Lower lobe of right lung (tissue), 2 donors: ENCODE results near the gene BLACAT1. TPM values are rescaled to one million over a fixed set of nuclear protein-coding genes. Genes with fewer than 3 reads are reported as not detected.

Experiments
- ATAC-seq, 2 donors: fragments of 200-7000 bp; cut with Tn5 transposase; one replicate each; pipeline ENCODE4 v1.9.1; 2020 to 2022; ENCODE audit warnings: mild to moderate bottlenecking in 2 of 2, moderate library complexity in 2 of 2
- DNase-seq: peaks from one replicate; pipeline ENCODE4 v3.0.0-alpha.2; 2020
- H3K27ac ChIP-seq: fragments of 200-600 bp; one replicate; pipeline ENCODE4 v1.8.0; 2022
- H3K27me3 ChIP-seq: fragments of 200-600 bp; one replicate; pipeline ENCODE4 v1.8.0; 2022; ENCODE audit warnings: low read depth
- H3K36me3 ChIP-seq: fragments of 200-600 bp; one replicate; pipeline ENCODE4 v1.8.0; 2022; ENCODE audit warnings: mild to moderate bottlenecking
- H3K4me1 ChIP-seq: fragments of 200-600 bp; one replicate; pipeline ENCODE4 v1.8.0; 2022
- H3K4me3 ChIP-seq: fragments of 200-600 bp; one replicate; pipeline ENCODE4 v1.8.0; 2022; ENCODE audit warnings: mild to moderate bottlenecking
- H3K9me3 ChIP-seq: fragments of 200-600 bp; one replicate; pipeline ENCODE4 v1.8.0; 2022
- intact Hi-C: fragments of 100-400 bp; cut with DNase I; formaldehyde crosslinking; loops from one replicate; pipeline ENCODE4 v1.11.0; 2022
- total RNA-seq: library from RNA; stranded (reverse); fragmentation: NEBNext Ultra II Directional; extraction: Animal tissue kit (Norgen Biotek cat#: 25700); gene quantifications from one replicate; pipeline ENCODE4 v1.2.1, GENCODE V29; 2021
- TF ChIP-seq, protein P1 (sequence below): fragments of 200-600 bp; IDR thresholded peaks from one replicate; pipeline ENCODE4 v1.8.0; 2022; ENCODE audit warnings: antibody characterized with exemption, mild to moderate bottlenecking
- donor health status: DM: no; HTN: yes; CAD: no; lungs with severe emphysema.

Gene BLACAT1
- total RNA-seq, 1 donor from 2014 or later = 1.0 TPM

DNA sequence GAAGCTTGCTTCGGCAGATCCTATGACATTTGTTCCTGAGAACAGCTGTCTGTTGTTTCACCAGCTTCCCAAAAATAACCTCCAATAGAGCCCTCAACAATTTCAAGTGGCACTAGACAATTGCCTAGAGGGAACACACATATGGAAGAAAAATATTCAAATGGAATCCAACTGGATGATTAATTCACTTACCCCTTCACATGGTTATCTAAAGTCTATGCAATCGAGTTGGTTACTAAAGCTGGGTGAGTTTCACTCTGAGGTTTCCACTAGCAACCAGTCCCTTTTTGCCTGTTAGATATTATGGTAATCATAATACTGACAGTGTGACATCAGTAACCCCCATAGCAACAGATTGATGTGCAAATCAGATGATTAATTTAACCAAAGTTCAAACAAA lies 34.0 kb downstream of the BLACAT1 start, which contains the start of gene LEMD1:
LEMD1 (minus strand) TSS at position 259 of the 400 bp plus-strand sequence. CDS start 1,520 bp downstream, outside the sequence.
- TF ChIP-seq, protein P1, sequence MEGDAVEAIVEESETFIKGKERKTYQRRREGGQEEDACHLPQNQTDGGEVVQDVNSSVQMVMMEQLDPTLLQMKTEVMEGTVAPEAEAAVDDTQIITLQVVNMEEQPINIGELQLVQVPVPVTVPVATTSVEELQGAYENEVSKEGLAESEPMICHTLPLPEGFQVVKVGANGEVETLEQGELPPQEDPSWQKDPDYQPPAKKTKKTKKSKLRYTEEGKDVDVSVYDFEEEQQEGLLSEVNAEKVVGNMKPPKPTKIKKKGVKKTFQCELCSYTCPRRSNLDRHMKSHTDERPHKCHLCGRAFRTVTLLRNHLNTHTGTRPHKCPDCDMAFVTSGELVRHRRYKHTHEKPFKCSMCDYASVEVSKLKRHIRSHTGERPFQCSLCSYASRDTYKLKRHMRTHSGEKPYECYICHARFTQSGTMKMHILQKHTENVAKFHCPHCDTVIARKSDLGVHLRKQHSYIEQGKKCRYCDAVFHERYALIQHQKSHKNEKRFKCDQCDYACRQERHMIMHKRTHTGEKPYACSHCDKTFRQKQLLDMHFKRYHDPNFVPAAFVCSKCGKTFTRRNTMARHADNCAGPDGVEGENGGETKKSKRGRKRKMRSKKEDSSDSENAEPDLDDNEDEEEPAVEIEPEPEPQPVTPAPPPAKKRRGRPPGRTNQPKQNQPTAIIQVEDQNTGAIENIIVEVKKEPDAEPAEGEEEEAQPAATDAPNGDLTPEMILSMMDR = no peak
- DNase-seq = no peak
- no peaks in the 10 kb centered on the region for H3K36me3 ChIP-seq
- H3K27ac ChIP-seq = no peak within 1 kb of the TSS
- intact Hi-C loops = no loop called here
- ATAC-seq = peak; percentile 42 to 65
- no peaks in the 10 kb centered on the region for H3K9me3 ChIP-seq
- no peak within 1 kb of the TSS for H3K4me3 ChIP-seq
- no peaks in the 10 kb centered on the region for H3K27me3 ChIP-seq
- no peaks in the 10 kb centered on the region for H3K4me1 ChIP-seq

DNA sequence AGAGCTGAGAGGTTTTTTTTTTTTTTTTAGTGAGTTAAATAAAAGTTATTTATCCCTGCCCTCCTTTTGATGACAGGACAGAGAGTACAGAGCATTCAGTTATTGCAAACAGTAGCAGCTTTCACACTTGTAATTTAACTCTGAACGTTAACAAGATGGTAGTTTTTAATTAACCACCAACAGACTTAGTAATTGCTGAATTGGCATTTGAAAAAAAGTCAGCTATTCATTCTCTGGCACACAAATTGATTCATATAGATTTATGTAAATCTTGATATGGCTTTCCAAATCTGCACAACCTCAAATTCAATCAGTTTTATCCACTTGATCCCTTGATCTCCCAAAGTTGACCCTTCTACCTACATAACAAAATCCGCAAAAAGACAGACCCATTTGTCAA lies 34.9 kb downstream of the BLACAT1 start:
- Histone ChIP-seq H3K36me3 (no peaks in the 10 kb centered on the region), H3K27ac (no peak overlapping the region), H3K9me3 (no peaks in the 10 kb centered on the region), H3K27me3 (no peaks in the 10 kb centered on the region), H3K4me3 (no peak overlapping the region), H3K4me1 (peaks cover 5% of the 10 kb centered on the region)
- DNase-seq (no peak), ATAC-seq (no peak)
- TF ChIP-seq, protein P1 = no peak
- intact Hi-C loops = no loop called here

DNA sequence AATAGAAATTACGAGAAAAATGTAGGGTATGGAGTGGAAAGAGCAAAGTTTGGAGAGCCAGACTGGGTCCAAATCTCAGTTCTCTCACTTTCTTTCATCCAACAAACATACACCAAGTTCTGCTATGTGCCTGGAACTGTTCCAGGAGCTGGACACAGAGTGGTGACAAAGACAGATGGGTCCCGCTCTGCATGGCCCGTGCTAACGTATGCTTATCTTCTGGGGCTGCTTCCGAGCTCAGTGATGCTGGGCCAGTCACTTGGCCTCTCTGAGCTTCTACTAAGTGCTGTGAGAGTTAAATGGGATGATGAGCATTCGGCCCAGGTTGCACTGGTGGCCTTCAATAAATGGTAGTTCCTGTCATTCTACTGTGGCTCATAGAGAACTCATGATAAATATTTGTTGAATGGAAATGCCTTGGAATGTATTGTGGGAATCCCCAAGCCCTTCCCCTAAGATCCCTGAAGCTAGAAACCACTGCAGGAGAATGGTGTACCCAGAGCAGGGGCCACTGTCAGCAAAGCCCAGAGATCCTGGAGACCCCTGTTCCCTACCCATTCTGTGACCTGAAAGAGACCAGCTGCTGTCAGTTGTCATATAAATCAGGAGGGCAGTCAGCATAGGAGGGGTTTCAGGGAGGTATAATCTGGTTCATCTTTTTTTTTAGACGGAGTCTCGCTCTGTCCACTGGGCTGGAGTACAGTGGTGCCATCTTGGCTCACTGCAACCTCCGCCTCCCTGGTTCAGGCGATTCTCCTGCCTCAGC lies 37.8 kb downstream of the BLACAT1 start:
- Histone ChIP-seq H3K4me3 (no peak overlapping the region), H3K4me1 (peaks cover 5% of the 10 kb centered on the region), H3K36me3 (no peaks in the 10 kb centered on the region), H3K9me3 (no peaks in the 10 kb centered on the region), H3K27ac (no peak overlapping the region), H3K27me3 (no peaks in the 10 kb centered on the region)
- DNase-seq = no peak
- TF ChIP-seq, protein P1 = no peak
- ATAC-seq = no peak
- intact Hi-C loops = no loop called here

DNA sequence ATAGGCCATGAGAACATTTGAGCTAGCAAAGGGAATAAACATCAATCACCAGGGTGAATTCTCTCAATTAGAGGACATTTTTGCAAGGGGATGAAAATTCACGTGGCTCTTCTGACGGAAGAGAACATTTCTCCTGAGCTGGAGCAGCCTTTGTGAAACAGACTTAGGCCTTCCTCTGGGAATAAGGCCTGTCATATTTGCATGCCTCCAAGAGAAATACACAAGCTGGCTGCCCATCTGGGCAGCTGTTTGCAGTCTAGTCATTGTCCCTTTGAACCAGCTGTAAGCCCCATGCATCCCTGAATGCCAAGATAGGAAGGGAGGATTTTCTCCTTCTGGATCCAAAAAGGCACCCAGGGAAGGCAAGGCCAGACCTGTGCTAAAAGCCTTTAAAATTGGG lies 39.5 kb downstream of the BLACAT1 start:
- DNase-seq = no peak
- intact Hi-C loops = no loop called here
- H3K4me3 ChIP-seq = no peak overlapping the region
- H3K9me3 ChIP-seq = no peaks in the 10 kb centered on the region
- no peaks in the 10 kb centered on the region for H3K27me3 ChIP-seq
- peaks cover 5% of the 10 kb centered on the region for H3K4me1 ChIP-seq
- no peaks in the 10 kb centered on the region for H3K36me3 ChIP-seq
- TF ChIP-seq, protein P1 = no peak
- no peak overlapping the region for H3K27ac ChIP-seq
- ATAC-seq = peak in 1 of 2 donors; percentile 48

DNA sequence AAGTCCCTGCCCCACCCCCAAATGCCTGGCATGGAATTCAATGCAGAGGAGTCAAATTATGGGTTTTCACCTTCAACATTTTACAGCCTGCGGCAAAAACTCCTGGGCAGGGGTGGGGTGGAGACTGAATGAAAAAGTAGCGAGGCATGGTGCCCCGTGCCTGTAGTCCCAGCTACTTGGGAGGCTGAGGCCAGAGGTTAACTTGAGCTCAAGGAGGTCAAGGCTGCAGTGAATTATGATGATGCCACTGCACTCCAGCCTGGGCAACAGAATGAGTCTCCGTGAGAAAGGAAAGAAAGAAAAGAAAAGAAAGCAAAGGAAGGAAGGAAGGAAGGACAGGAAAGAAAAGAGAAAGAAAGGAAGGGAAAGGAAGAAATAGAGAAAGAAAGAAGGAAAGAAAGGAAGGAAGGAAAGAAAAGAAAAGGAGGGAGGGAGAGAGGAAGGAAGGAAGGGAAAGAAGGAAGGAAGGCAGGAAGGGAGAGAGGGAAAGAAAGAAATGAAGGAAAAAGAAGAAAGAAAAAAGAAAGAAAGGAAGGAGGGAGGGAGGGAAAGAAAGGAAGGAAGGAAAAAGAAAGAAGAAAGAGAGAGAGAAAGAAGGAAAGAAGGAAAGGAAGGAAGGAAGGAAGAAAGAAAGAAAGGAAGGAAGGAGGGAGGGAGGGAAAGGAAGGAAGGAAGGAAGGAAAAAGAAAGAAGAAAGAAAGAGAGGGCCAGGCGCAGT lies 45.1 kb downstream of the BLACAT1 start:
- intact Hi-C loops = no loop called here
- no peaks in the 10 kb centered on the region for H3K36me3 ChIP-seq
- ATAC-seq = no peak

More for the DNA sequence above, 45.1 kb downstream of the BLACAT1 start:
- H3K4me1 ChIP-seq = no peaks in the 10 kb centered on the region
- no peaks in the 10 kb centered on the region for H3K9me3 ChIP-seq
- H3K4me3 ChIP-seq = no peak overlapping the region
- no peak for DNase-seq
- H3K27ac ChIP-seq = no peak overlapping the region
- TF ChIP-seq, protein P1 = no peak
- H3K27me3 ChIP-seq = no peaks in the 10 kb centered on the region
